ENCODE results near the gene RMI2.

The RMI2 gene

DNA sequence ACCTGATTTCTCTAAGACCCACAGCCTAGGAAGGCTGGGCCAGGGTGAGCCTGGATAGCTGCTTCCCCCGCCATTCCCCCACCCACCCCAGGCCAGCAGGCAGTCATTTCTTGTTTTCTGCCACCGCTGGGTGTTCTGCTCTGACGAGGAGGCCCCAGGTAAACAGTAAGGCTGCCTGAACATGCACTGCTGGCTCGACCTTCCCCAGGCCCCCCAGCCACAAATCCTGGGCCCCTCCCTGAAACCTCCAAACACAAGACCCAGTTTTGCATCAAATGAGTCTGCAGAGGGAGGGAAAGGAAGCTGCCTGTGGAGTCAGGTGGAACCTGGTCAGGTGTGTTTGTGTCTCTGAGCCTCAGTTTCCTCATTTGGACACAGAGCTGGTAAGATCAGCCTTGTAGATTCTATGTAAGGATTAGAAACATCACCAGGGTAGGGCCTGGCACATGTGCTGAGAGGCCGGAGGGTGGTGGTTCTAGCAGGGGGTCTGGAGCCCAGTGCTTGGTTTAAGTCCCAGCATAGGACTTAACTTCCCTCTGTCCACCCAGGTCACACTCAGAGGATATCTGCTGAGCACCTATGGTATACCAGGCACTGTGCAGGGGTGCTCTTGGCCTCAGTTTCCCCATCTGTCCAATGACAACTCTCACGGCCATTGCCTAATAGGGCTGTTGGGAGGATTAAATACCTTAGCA, 45.2 kb upstream of the RMI2 start:
- Histone ChIP-seq H3K27me3 (ENCODE audit: low read length) (no peaks in the 10 kb centered on the region), H3F3A (ENCODE audit: insufficient read depth) (peaks cover 33% of the 10 kb centered on the region), H3K27ac (ENCODE audit: low read depth, low read length) (no peak overlapping the region), H4K20me1 (ENCODE audit: low read depth, low read length) (no peaks in the 10 kb centered on the region), H3K4me2 (ENCODE audit: low read depth, low read length, poor library complexity, severe bottlenecking) (no peak overlapping the region), H2AFZ (ENCODE audit: low read depth, low read length, severe bottlenecking) (no peak overlapping the region), H3K9me3 (ENCODE audit: insufficient read depth, low read length) (no peaks in the 10 kb centered on the region), H3K4me3 (ENCODE audit: insufficient read depth, low read length, poor library complexity, severe bottlenecking) (no peak overlapping the region), H3K9me2 (replicated peaks; ENCODE audit: insufficient read depth, low read length) (no peaks in the 10 kb centered on the region), H3K79me2 (ENCODE audit: insufficient read depth, low read length) (no peaks in the 10 kb centered on the region), H3K36me3 (ENCODE audit: low read length) (no peaks in the 10 kb centered on the region), H3K9ac (ENCODE audit: low read length) (no peak overlapping the region)
- TF ChIP-seq CTCF (IDR thresholded peaks at IDR 0.05; ENCODE audit: insufficient read depth, low read length, poor library complexity, severe bottlenecking) (no peak), EZH2phosphoT487 (conservative IDR thresholded peaks at IDR 0.05; ENCODE audit: low read length) (no peak)

DNA sequence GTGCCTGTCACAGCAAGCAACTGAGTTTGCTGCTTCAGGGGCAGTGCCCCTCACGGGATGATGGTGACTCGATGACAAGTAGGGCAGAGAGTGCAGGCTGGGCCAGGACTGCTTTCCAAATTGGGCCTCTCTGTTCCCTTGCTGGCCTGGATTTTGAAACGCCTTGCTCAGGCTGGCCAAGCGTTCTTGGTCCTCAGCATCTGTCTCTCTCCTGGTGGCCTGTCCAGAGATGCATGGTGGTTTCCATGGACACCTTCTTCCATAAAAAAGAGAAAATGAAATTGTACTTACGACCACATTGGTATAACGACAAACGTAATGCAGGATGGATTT, 44.7 kb upstream of the RMI2 start:
- Histone ChIP-seq H3K27me3 (ENCODE audit: low read length) (no peaks in the 10 kb centered on the region), H3K79me2 (ENCODE audit: insufficient read depth, low read length) (no peaks in the 10 kb centered on the region), H3K4me3 (ENCODE audit: insufficient read depth, low read length, poor library complexity, severe bottlenecking) (no peak overlapping the region), H3K27ac (ENCODE audit: low read depth, low read length) (no peak overlapping the region), H3K36me3 (ENCODE audit: low read length) (no peaks in the 10 kb centered on the region), H3F3A (ENCODE audit: insufficient read depth) (peaks cover 28% of the 10 kb centered on the region), H4K20me1 (ENCODE audit: low read depth, low read length) (no peaks in the 10 kb centered on the region), H3K4me2 (ENCODE audit: low read depth, low read length, poor library complexity, severe bottlenecking) (no peak overlapping the region), H3K9me2 (replicated peaks; ENCODE audit: insufficient read depth, low read length) (no peaks in the 10 kb centered on the region), H3K9ac (ENCODE audit: low read length) (no peak overlapping the region), H2AFZ (ENCODE audit: low read depth, low read length, severe bottlenecking) (no peak overlapping the region), H3K9me3 (ENCODE audit: insufficient read depth, low read length) (no peaks in the 10 kb centered on the region)
- TF ChIP-seq EZH2phosphoT487 (conservative IDR thresholded peaks at IDR 0.05; ENCODE audit: low read length) (no peak), CTCF (IDR thresholded peaks at IDR 0.05; ENCODE audit: insufficient read depth, low read length, poor library complexity, severe bottlenecking) (no peak)

DNA sequence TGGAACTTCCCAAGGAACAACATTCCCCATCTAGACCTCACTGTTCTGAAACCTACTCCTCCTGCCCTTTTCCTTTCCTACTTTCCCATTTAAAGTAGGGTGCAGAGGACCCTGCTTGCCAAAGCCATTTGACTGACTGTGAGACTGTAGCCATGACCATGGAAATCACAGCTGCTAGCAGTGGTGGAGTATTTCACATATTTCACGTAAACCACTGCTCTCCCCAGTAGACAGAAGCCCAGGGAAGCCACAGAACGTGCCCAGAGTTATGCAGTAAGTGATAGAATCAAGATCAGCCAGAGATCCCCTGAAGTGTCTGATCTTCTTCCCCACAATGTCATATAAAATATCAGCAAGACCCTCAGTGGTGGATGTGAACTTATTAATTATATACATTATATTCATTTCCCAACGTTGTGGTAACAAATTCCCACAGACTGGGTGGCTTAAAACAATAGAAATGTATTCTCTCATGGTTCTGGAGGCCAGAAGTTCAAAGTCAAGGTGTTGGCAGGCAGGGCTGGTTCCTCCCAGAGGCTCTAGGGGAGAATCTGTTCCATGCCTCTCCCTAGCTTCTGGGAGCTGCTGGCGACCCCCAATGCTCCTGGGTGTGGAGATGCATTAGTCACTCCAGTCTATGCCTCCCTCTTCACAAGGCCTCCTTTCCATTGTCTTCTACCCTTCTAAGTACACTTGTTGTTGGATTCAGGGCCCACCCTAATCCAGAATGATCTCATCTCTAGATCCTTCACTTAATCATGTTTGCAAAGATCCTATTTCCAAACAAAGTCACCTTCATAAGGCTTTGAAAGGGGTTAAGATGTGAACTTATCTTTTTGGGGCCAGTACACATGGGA, 43.4 kb upstream of the RMI2 start:
- Histone ChIP-seq H3F3A (ENCODE audit: insufficient read depth) (peaks cover 15% of the 10 kb centered on the region), H3K79me2 (ENCODE audit: insufficient read depth, low read length) (no peaks in the 10 kb centered on the region), H3K4me2 (ENCODE audit: low read depth, low read length, poor library complexity, severe bottlenecking) (no peak overlapping the region), H3K4me3 (ENCODE audit: insufficient read depth, low read length, poor library complexity, severe bottlenecking) (no peak overlapping the region), H3K9ac (ENCODE audit: low read length) (no peak overlapping the region), H3K27ac (ENCODE audit: low read depth, low read length) (no peak overlapping the region), H2AFZ (ENCODE audit: low read depth, low read length, severe bottlenecking) (no peak overlapping the region), H3K36me3 (ENCODE audit: low read length) (no peaks in the 10 kb centered on the region), H4K20me1 (ENCODE audit: low read depth, low read length) (no peaks in the 10 kb centered on the region), H3K27me3 (ENCODE audit: low read length) (no peaks in the 10 kb centered on the region), H3K9me2 (replicated peaks; ENCODE audit: insufficient read depth, low read length) (no peaks in the 10 kb centered on the region), H3K9me3 (ENCODE audit: insufficient read depth, low read length) (no peaks in the 10 kb centered on the region)
- no peak for TF ChIP-seq CTCF (IDR thresholded peaks at IDR 0.05; ENCODE audit: insufficient read depth, low read length, poor library complexity, severe bottlenecking)

Measured in SU-DHL-6 (cell line).